ENCODE measurements around the gene CCM2.

Gene CCM2

GRCh38 chr7:45075871-45076796 lies 76.1 kb downstream of the CCM2 start:
- no peak for TF ChIP-seq CTCF (IDR thresholded peaks at IDR 0.05; ENCODE audit: low read length, missing control alignments)
- H3K4me3 ChIP-seq (replicated peaks; ENCODE audit: low read depth, low read length), result no peak overlapping the region
- no peak for DNase-seq (ENCODE audit: low read depth)

GRCh38 chr7:45076946-45077345 lies 76.9 kb downstream of the CCM2 start:
- no peak for DNase-seq (ENCODE audit: low read depth)

GRCh38 chr7:45077579-45077978 lies 77.6 kb downstream of the CCM2 start:
- H3K4me3 ChIP-seq (replicated peaks; ENCODE audit: low read depth, low read length), result no peak overlapping the region
- no peak for TF ChIP-seq CTCF (IDR thresholded peaks at IDR 0.05; ENCODE audit: low read length, missing control alignments)

More at GRCh38 chr7:45076946-45077345, 76.9 kb downstream of the CCM2 start:
- TF ChIP-seq CTCF (IDR thresholded peaks at IDR 0.05; ENCODE audit: low read length, missing control alignments), result no peak
- H3K4me3 ChIP-seq (replicated peaks; ENCODE audit: low read depth, low read length), result no peak overlapping the region

GRCh38 chr7:45078125-45078681 lies 78.2 kb downstream of the CCM2 start:
- no peak for TF ChIP-seq CTCF (IDR thresholded peaks at IDR 0.05; ENCODE audit: low read length, missing control alignments)
- H3K4me3 ChIP-seq (replicated peaks; ENCODE audit: low read depth, low read length), result no peak overlapping the region
- DNase-seq (ENCODE audit: low read depth), result no peak

More at GRCh38 chr7:45077579-45077978, 77.6 kb downstream of the CCM2 start:
- no peak for DNase-seq (ENCODE audit: low read depth)

- H3K4me3 ChIP-seq (replicated peaks; ENCODE audit: low read depth, low read length), result no peak overlapping the region
- no peak for TF ChIP-seq CTCF (IDR thresholded peaks at IDR 0.05; ENCODE audit: low read length, missing control alignments)
- DNase-seq (ENCODE audit: low read depth), result no peak
These were observed 80.4 kb downstream of the CCM2 start for GRCh38 chr7:45080265-45080957.

- no peak overlapping the region for H3K4me3 ChIP-seq (replicated peaks; ENCODE audit: low read depth, low read length)
- TF ChIP-seq CTCF (IDR thresholded peaks at IDR 0.05; ENCODE audit: low read length, missing control alignments), result no peak
- DNase-seq (ENCODE audit: low read depth), result no peak
These were observed 81.1 kb downstream of the CCM2 start for GRCh38 chr7:45080958-45081669.
